GM04504 (cell line): ENCODE results near the gene LHFPL6.

ENCODE experiments used
- DNase-seq: peaks from one replicate; pipeline ENCODE4 v3.0.0-alpha.2; 2012; ENCODE audit warnings: low read depth

The LHFPL6 gene

DNA sequence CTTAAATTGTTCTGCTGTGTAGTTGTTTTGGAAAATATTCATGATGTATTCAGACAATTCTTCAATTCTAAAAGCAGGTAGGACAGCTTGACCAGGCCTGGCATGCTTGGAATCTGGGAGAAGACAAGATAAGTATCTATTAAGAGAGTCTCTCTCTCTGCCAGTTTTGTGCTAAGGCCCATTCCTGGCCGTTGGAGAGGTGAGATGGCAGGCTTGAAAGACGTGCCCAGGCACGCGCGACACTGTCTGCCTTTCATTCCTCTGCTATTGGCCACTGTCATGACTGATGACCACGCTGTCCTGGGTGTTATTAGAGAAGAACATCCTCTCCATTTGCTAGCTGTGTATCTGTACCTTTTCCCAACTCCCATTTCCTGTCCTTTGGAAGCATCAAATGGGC is 90.3 kb downstream of the LHFPL6 start:
- DNase-seq = no peak

DNA sequence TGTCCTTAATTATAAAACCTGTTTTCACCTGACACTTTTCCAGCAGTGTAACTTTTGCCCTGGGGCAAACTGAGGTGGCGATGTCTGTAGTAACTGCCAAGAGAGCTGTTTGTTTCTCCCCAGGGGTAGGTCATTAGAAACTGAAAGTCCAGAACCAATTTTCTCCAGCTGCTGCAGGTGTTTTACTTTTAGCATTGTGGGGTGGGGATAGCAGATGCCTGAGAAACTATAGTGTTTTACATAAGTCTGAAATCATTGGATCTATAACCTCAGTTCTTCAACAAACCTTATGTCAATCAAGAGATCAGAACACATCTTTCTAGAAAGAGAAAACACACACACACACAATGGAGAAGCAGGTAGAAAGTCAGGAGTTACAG is 92.7 kb downstream of the LHFPL6 start:
- no peak for DNase-seq

GRCh38 chr13:39509616-39510315 is 93.2 kb downstream of the LHFPL6 start:
- DNase-seq = no peak

DNA sequence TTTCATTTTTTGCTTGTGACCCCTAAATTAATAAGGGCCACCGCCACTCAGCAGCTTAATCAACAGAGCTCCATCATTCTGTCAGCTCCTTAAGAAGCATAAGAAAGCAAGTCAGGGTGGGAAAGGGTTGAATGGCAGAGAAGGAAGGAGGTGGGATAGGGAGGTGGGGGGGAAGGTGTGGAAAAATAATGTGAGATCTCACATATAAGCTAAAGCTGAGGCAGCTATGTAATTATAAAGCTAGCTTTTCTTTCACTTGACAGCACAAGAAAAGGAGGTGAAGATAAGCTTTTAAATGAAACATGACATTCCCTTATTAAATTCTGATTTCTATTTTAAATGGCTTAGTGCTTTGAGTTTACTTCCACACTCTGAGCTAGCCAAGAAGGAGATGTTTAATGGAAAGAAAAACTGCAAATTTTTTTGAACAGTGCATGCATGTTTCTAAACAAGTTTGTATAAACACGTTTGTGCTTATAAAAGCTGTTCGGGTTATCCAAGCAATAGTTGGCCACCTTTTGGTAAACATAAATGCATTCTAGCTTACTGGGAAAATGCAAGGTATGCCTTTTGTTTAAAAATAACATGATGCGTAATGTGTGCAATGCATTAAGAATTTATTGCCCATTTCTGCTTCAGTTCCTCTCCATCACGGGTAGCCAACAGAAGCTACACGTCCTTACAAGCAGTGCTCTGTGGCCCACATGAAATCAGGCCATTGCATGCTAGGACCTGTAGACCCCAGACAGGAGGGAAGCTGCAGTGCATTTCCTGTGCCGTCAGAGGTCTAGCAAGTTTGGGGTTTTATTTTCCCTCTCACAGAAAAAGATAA is 96.2 kb downstream of the LHFPL6 start:
- no peak for DNase-seq

DNA sequence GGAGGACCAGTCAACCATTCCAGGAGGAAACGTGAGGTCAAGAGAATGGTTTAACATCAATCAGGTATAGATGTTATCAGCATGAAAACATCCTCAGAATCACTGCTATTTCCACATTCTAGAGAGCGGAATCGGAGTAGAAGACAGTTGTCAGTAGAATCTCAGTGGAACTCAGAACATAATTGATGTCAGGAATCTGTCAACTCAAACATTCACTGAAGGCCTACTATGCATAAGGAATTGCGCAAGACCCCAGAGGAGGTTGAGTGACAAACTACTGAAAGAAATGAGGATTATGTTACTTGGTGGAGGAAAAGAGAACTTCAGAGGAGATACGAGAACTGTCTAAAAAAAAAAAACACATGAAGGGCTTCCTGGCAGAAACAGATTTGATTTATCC is 97.8 kb downstream of the LHFPL6 start:
- DNase-seq = no peak

- DNase-seq = no peak
These were observed 99.9 kb downstream of the LHFPL6 start for GRCh38 chr13:39503048-39503447.

DNA sequence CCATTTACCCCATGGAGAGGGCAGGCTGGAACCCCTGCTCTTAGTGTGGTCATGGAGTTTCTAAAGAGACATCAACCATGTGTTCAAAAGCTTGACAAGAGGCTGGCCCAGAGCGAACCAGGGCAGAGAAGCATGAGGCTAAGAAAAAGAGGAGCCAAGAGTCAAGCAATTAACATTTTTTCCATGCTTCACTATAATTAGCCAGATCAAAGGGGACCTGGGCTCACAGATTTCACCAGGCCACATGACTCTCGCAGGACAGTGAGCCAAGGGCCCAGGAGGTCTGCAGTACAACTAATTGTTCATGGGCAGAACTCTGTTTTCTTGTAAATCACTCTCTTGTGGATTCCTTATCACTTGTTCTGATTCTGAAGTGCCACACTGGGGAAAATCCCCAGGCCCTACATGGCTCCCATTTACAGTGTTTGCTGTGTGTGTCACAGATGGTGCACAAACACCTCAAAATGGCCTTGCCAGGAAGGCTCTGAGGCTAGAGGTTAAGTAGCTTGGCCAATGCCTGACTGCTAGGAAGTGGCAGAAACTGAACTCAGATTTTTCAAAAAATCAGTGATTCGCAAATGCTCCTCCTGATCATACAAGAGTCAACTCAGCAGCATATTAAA is 101.2 kb downstream of the LHFPL6 start:
- no peak for DNase-seq

DNA sequence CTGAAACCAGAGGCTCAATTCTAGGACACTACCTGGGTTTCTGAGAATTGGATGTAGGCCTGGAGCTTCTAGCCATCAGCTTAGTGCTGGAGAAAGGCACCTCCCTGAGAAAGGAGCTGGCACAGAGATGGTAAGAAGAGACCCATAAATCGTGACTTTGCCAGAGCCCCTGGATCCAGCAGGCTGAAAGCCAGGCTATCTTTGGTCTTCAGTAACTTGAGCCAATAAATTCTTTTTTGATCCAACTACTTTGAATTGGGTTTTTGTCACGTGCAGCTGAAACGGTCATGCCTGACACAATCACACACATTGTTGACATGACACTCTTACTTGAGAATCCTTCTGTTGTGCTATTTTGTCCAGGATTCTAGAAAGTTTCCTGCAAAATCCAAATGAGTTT is 103.4 kb downstream of the LHFPL6 start:
- DNase-seq = no peak

- DNase-seq = no peak
These were observed 104.4 kb downstream of the LHFPL6 start for GRCh38 chr13:39498471-39499114.

DNA sequence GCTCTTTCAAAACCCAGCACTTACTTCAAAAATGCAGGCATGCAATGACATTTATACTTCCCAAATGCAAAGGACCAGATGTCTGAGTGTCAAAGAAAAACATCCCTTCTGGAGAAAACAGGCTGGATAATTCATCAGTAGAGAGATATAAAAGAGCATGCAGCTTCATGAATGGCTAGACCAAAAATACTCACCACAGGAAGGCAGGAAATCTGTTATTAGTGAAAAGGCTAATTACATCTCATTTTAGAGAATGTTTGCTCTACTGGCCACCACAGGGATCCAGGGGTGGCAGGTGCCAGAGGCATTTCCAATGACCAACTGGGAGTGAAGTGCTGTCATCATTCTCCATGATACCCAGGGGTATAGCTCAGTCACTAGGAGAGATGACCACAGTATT is 106.5 kb downstream of the LHFPL6 start:
- no peak for DNase-seq

GRCh38 chr13:39494633-39495032 is 108.4 kb downstream of the LHFPL6 start:
- DNase-seq = no peak

DNA sequence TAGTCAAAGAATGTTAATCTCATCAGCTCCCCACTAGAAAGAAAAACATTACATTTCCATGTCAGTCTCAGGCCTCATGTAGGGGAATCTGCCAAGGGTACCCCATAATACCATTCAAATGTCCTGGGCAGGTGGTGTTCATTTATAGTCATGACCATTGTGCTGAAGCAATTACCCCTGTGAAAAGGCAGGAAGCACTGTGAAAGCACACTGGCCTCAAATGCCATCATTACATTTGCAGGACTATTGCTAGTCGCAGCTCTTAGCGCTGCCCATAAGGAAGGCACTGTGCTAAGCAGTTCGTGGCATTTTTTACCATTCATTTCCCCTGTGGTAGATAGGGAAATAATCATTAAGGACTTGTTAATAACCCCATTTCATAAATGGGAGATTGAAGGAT is 109.0 kb downstream of the LHFPL6 start:
- no peak for DNase-seq

GRCh38 chr13:39490136-39490535 is 112.9 kb downstream of the LHFPL6 start:
- no peak for DNase-seq

DNA sequence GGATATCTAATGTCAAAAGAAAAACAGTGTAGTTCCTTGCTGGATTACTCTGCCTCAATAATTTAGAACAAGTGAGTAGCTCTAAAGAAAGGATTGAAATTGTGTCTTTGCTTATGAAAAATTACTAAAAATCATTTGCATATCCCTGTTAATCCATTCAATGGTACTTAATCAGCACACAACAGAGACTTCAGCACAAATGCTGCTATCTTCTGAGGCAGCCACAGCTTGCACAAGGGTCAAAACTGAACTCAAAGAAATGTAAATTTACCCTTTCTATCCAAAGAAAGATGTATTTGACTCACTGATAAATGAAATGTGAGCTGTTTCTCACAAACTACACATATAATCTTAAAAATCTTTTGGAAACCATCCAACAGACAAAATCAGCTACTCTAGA is 116.2 kb downstream of the LHFPL6 start:
- no peak for DNase-seq

DNA sequence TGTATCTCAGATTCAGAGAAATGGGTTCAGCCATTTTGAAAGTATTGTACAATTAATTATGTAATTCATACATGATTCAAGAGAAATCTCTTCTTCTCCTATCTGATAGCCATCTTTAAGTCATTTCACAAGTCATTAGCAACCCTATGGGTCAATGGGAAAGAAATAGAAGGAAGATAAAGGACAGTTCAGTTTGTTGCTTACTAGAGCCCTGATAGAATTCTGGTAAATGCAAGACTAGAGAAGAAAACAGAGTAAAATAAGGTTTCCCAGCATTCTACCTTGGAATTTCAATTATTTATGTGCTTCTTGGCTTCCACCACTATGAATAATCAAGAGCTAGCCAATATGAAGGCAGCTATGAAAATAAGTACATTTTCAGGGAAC is 117.7 kb downstream of the LHFPL6 start:
- DNase-seq = no peak

- DNase-seq = peak; percentile 55
These were observed 118.3 kb downstream of the LHFPL6 start for GRCh38 chr13:39484506-39485313.

- DNase-seq = peak; percentile 35
These were observed 119.7 kb downstream of the LHFPL6 start for GRCh38 chr13:39483326-39483725.

- DNase-seq = no peak
These were observed 121.5 kb downstream of the LHFPL6 start for GRCh38 chr13:39481491-39481890.

DNA sequence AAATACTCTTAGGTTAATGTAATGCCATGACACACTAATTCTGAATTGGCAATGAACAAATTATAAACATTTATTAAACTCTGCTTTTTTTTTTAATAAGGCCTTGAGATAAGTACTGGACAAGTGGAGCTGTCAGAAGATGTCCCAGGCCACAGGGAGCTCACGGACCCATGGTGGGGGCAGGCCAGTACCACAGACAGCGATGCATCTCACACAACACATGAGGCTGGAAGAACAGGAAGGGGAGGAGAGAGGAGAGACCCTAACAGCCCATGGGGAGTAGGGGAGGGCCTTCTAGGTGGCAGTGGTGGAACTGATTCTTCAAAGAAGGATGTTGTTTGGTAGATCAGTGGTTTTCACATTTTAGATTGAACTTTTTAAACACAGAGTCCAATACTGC is 128.4 kb downstream of the LHFPL6 start:
- DNase-seq = no peak

DNA sequence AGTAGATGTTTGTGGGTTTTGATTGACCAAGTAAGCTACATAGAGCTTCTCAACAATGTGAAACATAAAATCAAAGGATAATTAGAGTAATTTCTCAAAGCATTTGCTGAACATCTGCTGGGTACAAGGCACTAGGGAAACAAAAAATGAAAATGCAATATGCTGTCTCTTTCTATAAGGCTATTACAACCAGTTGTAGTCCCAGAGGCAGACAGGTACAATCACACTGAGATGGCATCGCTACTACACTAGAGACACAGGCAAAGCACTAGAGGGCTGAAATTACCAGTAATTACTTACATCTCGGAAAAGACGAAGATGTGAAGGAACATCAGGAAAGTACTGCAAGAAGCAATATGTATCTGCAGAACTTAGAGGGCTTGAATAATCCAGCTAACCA is 133.3 kb downstream of the LHFPL6 start:
- DNase-seq = no peak

DNA sequence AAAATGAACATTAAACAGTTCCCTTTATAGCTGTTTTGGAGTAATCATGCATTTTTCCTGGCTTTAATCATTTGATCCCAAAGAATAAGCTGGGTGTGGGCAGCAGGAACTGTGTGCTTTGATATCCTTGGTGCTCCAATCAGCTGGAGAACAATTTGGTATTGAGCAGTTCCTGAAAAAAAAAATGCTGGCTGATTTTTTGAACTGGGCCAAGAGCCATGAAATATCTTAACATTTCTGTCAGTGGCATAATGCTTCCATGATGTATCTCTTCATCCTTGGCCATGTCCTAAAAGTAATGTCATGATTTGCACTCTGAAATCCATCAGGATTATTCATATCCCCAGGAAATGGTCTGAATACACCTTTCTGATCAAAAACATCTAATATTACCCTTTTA is 134.7 kb downstream of the LHFPL6 start:
- no peak for DNase-seq

DNA sequence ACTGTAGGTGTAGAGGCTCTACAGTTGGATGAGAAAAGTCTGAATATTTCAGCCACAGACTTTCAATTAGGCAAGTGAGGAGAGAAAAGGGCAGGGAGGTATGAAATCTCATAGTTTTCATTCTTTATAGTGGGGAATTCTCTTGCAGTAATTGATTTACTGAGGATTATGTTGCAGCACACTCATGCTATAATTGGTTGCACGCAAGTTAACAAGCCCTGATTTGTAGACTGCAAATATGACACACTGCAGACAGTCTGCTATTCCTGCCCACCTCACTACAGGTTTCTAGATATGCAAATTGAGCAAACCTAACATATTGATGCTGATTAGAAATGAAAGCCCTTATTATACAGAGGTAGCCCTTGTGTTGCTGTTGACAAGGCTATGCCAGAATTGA is 139.4 kb downstream of the LHFPL6 start:
- no peak for DNase-seq
